HL-60 (cell line): ENCODE measurements around the gene PALLD.

ENCODE experiments used
- CTCF ChIP-seq: IDR thresholded peaks from one replicate; pipeline ENCODE4 v1.5.1; 2011; ENCODE audit warnings: low read length, control low read depth, inconsistent platforms; ENCODE audit not compliant: insufficient read depth
- POLR2AphosphoS5 ChIP-seq: IDR thresholded peaks from 2 replicates; pipeline ENCODE4 v1.6.1; 2012; ENCODE audit warnings: low read depth
- REST ChIP-seq: IDR thresholded peaks from 2 replicates; pipeline ENCODE4 v1.6.1; 2012; ENCODE audit warnings: low read depth; ENCODE audit not compliant: insufficient replicate concordance
- SPI1 ChIP-seq: IDR thresholded peaks from 2 replicates; pipeline ENCODE4 v1.6.1; 2012; ENCODE audit warnings: low read depth, mild to moderate bottlenecking, borderline replicate concordance

DNA sequence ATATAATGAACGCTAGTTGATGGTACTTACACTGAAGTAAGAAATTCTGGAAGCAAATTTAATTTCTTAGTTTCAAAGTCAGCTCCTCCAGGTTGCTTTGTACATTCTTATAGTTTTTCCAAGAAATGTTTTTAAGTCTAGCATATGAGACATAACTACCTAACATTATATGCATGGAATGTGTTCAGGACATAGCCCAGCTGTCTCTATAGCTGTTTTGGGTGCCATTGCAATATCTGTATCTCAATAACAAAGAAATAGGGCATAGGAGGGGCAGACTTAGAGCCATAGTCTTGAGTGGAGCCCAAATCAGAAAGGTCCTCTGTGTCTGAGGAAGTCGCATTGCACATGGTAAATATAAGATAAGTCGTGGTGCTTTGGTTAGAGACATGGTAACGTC is 369.8 kb downstream of the PALLD start:
- no peak for TF ChIP-seq CTCF
- TF ChIP-seq REST: no peak
- TF ChIP-seq POLR2AphosphoS5: no peak
- TF ChIP-seq SPI1: no peak
